GM18498 (cell line): ENCODE measurements around the gene PIP4K2B.
A peak's percentile ranks its signal among the peaks of the same experiment; 100 is the strongest.
"Not testable (repeated sequence)": the region's sequence is repeated elsewhere in the genome, so short reads cannot be mapped to it uniquely, and the experiment has no call there.

Experiments
- ATAC-seq: cut with Tn5 transposase; IDR thresholded peaks from one replicate; pipeline ENCODE4 v1.9.1; 2021; ENCODE audit warnings: mild to moderate bottlenecking, moderate library complexity; ENCODE audit not compliant: unreplicated experiment

Gene PIP4K2B

GRCh38 chr17:38730526-38731379 is 68.6 kb downstream of the PIP4K2B start:
- no peak for ATAC-seq

GRCh38 chr17:38729886-38730525 is 69.3 kb downstream of the PIP4K2B start, which contains the start of gene CISD3:
Gene CISD3, plus strand, starts transcription at chr17:38730341. Its CDS starts 18 bp downstream, at chr17:38730359.
- ATAC-seq = peak; percentile 87

- ATAC-seq = no peak
Observed at GRCh38 chr17:38729368-38729885, 69.9 kb downstream of the PIP4K2B start.

- no peak for ATAC-seq
Observed at GRCh38 chr17:38728290-38728831, 71.0 kb downstream of the PIP4K2B start.

- no peak for ATAC-seq
Observed at GRCh38 chr17:38727736-38728135, 71.6 kb downstream of the PIP4K2B start.

GRCh38 chr17:38726145-38726544 is 73.2 kb downstream of the PIP4K2B start:
- not testable (repeated sequence) for ATAC-seq

GRCh38 chr17:38725066-38725465 is 74.3 kb downstream of the PIP4K2B start:
- no peak for ATAC-seq

GRCh38 chr17:38724337-38724988 is 74.9 kb downstream of the PIP4K2B start:
- ATAC-seq = no peak

GRCh38 chr17:38721802-38722201 is 77.6 kb downstream of the PIP4K2B start:
- ATAC-seq = no peak

GRCh38 chr17:38720941-38721340 is 78.4 kb downstream of the PIP4K2B start:
- no peak for ATAC-seq

GRCh38 chr17:38719943-38720641 is 79.3 kb downstream of the PIP4K2B start:
- no peak for ATAC-seq

- ATAC-seq = no peak
Observed at GRCh38 chr17:38719289-38719942, 79.9 kb downstream of the PIP4K2B start.

GRCh38 chr17:38717139-38717745 is 82.1 kb downstream of the PIP4K2B start:
- ATAC-seq = no peak

GRCh38 chr17:38716368-38717005 is 82.9 kb downstream of the PIP4K2B start:
- ATAC-seq = no peak
